ENCODE results near the gene CYP26B1.

CYP26B1 gene

GRCh38 chr2:72154386-72154975 lies 6.8 kb upstream of the CYP26B1 start:
- Histone ChIP-seq H4K20me1 (ENCODE audit: insufficient read depth, low read length) (no peaks in the 10 kb centered on the region), H3K79me2 (ENCODE audit: insufficient read depth, low read length) (no peaks in the 10 kb centered on the region), H3K4me1 (ENCODE audit: insufficient read depth, low read length, severe bottlenecking) (no peaks in the 10 kb centered on the region), H3K9ac (ENCODE audit: low read length) (no peak overlapping the region), H3K36me3 (ENCODE audit: insufficient read depth, low read length) (no peaks in the 10 kb centered on the region), H3K9me3 (ENCODE audit: low read length) (no peaks in the 10 kb centered on the region), H3K9me2 (ENCODE audit: low read depth, low read length) (no peaks in the 10 kb centered on the region), H3K27me3 (ENCODE audit: insufficient read depth, low read length) (no peaks in the 10 kb centered on the region), H3K27ac (ENCODE audit: low read depth, low read length, poor library complexity, severe bottlenecking) (no peak overlapping the region), H3K4me2 (ENCODE audit: low read length) (no peak overlapping the region), H2AFZ (ENCODE audit: low read length) (no peak overlapping the region), H3K4me3 (ENCODE audit: low read depth, low read length, poor library complexity, severe bottlenecking) (no peak overlapping the region), H3F3A (ENCODE audit: insufficient read depth, low read length) (no peaks in the 10 kb centered on the region)
- TF ChIP-seq CTCF (IDR thresholded peaks at IDR 0.05; ENCODE audit: low read length) (no peak), EZH2 (IDR thresholded peaks at IDR 0.05; ENCODE audit: borderline replicate concordance, low read length) (no peak)

- Histone ChIP-seq H3K9me2 (ENCODE audit: low read depth, low read length) (no peaks in the 10 kb centered on the region), H3K27me3 (ENCODE audit: insufficient read depth, low read length) (no peaks in the 10 kb centered on the region), H4K20me1 (ENCODE audit: insufficient read depth, low read length) (no peaks in the 10 kb centered on the region), H3K36me3 (ENCODE audit: insufficient read depth, low read length) (no peaks in the 10 kb centered on the region), H3K79me2 (ENCODE audit: insufficient read depth, low read length) (no peaks in the 10 kb centered on the region), H3K27ac (ENCODE audit: low read depth, low read length, poor library complexity, severe bottlenecking) (no peak overlapping the region), H3F3A (ENCODE audit: insufficient read depth, low read length) (no peaks in the 10 kb centered on the region), H3K4me2 (ENCODE audit: low read length) (no peak overlapping the region), H2AFZ (ENCODE audit: low read length) (no peak overlapping the region), H3K4me3 (ENCODE audit: low read depth, low read length, poor library complexity, severe bottlenecking) (no peak overlapping the region), H3K9ac (ENCODE audit: low read length) (no peak overlapping the region), H3K4me1 (ENCODE audit: insufficient read depth, low read length, severe bottlenecking) (no peaks in the 10 kb centered on the region), H3K9me3 (ENCODE audit: low read length) (no peaks in the 10 kb centered on the region)
- TF ChIP-seq EZH2 (IDR thresholded peaks at IDR 0.05; ENCODE audit: borderline replicate concordance, low read length) (no peak), CTCF (IDR thresholded peaks at IDR 0.05; ENCODE audit: low read length) (no peak)
Measured at GRCh38 chr2:72153924-72154323, 6.3 kb upstream of the CYP26B1 start.

GRCh38 chr2:72153026-72153791 lies 5.5 kb upstream of the CYP26B1 start:
- H3K36me3 ChIP-seq (ENCODE audit: insufficient read depth, low read length), result no peaks in the 10 kb centered on the region
- TF ChIP-seq CTCF (IDR thresholded peaks at IDR 0.05; ENCODE audit: low read length), result no peak
- TF ChIP-seq EZH2 (IDR thresholded peaks at IDR 0.05; ENCODE audit: borderline replicate concordance, low read length), result no peak
- no peaks in the 10 kb centered on the region for H3K9me2 ChIP-seq (ENCODE audit: low read depth, low read length)
- no peaks in the 10 kb centered on the region for H3K79me2 ChIP-seq (ENCODE audit: insufficient read depth, low read length)
- H3F3A ChIP-seq (ENCODE audit: insufficient read depth, low read length), result no peaks in the 10 kb centered on the region
- H3K4me1 ChIP-seq (ENCODE audit: insufficient read depth, low read length, severe bottlenecking), result no peaks in the 10 kb centered on the region
- H3K27me3 ChIP-seq (ENCODE audit: insufficient read depth, low read length), result no peaks in the 10 kb centered on the region
- no peak overlapping the region for H3K4me2 ChIP-seq (ENCODE audit: low read length)
- H4K20me1 ChIP-seq (ENCODE audit: insufficient read depth, low read length), result no peaks in the 10 kb centered on the region
- H3K9me3 ChIP-seq (ENCODE audit: low read length), result no peaks in the 10 kb centered on the region
- H3K27ac ChIP-seq (ENCODE audit: low read depth, low read length, poor library complexity, severe bottlenecking), result no peak overlapping the region
- H2AFZ ChIP-seq (ENCODE audit: low read length), result no peak overlapping the region
- H3K4me3 ChIP-seq (ENCODE audit: low read depth, low read length, poor library complexity, severe bottlenecking), result no peak overlapping the region
- no peak overlapping the region for H3K9ac ChIP-seq (ENCODE audit: low read length)

Data from OCI-LY1 (cell line).